Ishikawa (cell line): Measurements from ENCODE around the gene IGSF9.

Source experiments
- CREB1 ChIP-seq: IDR thresholded peaks from 2 replicates; pipeline ENCODE4 v1.6.1; 2012; ENCODE audit warnings: low read depth
- EGR1 ChIP-seq: IDR thresholded peaks from 2 replicates; pipeline ENCODE4 v1.6.1; 2012
- RAD21 ChIP-seq: IDR thresholded peaks from 2 replicates; pipeline ENCODE4 v1.6.1; 2012; ENCODE audit warnings: low read depth
- TF ChIP-seq, protein P1 (sequence below): IDR thresholded peaks from 2 replicates; pipeline ENCODE4 v1.6.1; 2012

DNA sequence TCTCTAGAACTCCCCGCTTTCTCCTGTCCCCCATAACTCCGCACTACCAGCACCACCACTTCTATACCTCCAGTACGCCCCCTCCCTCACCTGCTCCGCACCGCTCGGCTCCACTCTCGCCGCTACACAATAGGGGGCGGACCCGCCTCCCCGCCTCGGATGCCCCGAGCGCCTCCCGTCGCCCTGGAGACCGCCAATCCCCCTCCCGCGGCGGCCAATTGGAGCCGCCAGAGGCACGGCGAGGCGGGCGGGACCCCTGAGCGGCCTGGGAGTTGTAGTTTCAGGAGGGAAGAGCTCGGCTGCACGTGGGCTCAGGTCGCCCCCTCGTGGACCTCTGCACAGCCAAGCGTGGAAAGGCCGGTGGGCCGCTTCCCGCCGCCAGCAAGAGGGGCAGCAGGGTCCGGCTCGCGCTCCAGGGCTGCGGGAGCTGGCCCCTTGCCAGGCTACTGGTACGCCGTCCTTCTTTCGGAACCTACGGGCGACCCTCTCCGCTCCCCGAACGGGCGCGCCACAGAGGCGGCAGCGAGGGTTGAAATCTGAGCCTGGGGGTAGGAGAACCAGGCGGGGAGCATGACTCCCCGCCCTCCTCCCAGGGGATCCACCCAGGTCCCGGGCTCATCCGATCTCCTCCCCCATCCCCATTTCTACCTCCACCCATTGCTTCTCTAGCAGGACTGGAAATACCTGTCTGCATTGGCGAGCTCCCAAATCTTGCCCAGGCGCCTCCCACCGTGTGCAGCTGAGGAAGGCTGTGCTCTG, at the start of gene IGSF9:
- peak; percentile 37; the same call in 1 of the 2 replicates for TF ChIP-seq RAD21
- TF ChIP-seq, protein P1, sequence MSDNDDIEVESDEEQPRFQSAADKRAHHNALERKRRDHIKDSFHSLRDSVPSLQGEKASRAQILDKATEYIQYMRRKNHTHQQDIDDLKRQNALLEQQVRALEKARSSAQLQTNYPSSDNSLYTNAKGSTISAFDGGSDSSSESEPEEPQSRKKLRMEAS, result peak; percentile 94
- TF ChIP-seq CREB1, result peak; percentile 37
- TF ChIP-seq EGR1, result 0 out of 2 replicates have a peak, but pooled peaks have one; percentile 45
